NCI-H1092 treated with DMSO at 0.1 percent for 48 hours (cell line): Measurements from ENCODE around the gene IGFBP3.

Source experiments
- DNase-seq: peaks from one replicate; lab custom pipeline; 2025; lab: John Stamatoyannopoulos, UW

The IGFBP3 gene

DNA sequence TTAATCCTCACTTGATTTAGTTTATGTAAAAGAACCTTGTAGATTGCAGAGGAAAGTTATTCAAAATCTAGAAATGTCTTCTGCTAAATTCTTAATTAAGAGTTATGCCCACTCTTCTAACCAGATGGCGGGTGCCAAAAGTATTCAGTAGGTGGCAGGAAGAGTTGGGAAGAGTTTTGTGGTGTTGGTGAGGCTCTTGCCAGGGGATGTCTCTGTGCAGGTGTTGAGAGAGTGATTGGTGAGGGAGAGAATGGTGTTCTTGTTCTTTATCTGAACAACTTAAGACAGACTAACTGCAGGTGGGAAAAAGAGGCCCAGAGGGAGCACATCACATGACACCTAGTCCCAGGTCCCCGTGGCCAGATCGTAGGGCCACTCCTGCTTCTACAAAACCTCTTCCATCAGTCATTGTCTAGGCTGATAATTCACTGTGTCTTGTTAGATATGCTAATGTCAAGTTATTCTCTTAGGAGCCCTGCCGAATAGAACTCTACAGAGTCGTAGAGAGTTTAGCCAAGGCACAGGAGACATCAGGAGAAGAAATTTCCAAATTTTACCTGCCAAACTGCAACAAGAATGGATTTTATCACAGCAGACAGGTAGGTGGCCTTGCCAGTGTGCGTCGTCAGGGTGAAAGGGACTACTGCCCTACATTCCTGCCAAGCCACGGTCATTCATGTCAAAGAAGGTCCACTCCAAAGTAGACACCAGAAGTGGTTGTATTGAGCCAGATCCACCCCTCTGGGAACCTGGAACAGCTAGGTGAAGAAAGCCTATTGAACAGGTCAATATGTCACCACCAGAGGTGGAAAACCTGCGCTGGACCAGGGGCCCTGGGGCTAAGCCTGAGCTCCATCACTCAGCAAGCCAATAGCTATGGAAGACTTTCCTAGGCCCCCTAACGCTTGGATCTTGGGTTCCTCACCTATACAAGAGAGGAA is 29.3 kb downstream of the IGFBP3 start:
- DNase-seq: no peak

GRCh38 chr7:45890902-45891461 is 30.1 kb downstream of the IGFBP3 start:
- peak; percentile 49 for DNase-seq

DNA sequence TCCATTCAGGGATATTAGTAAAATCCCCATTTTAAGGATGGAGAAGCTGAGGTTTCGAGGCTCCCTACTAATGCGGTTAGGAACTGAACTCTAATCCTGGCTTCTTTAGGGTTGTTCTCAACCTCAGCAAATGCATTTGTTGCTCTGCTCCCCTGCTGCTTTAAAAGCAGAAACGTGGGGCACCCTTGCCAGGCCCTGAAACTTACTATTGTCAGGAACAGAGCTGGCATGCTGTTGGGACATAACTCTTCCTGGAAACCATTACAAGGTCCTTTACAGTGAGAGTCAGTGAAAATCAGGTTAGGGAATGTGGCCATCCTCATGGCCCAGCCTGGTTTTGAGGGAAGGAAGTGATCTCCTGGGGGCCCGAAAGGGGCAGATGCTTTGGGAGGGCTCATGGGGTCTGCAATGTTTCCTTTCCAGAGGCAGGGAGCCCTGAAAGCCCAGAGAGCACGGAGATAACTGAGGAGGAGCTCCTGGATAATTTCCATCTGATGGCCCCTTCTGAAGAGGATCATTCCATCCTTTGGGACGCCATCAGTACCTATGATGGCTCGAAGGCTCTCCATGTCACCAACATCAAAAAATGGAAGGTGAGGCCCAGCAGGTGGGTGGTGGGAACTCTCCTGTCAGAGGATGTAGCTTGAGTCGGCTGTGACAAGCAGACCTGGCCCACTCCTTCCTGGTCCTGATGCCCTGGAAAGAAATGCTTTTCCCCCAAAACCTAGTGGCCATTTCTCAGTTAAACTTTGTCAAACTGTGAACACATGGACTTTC is 30.8 kb downstream of the IGFBP3 start:
- no peak for DNase-seq

DNA sequence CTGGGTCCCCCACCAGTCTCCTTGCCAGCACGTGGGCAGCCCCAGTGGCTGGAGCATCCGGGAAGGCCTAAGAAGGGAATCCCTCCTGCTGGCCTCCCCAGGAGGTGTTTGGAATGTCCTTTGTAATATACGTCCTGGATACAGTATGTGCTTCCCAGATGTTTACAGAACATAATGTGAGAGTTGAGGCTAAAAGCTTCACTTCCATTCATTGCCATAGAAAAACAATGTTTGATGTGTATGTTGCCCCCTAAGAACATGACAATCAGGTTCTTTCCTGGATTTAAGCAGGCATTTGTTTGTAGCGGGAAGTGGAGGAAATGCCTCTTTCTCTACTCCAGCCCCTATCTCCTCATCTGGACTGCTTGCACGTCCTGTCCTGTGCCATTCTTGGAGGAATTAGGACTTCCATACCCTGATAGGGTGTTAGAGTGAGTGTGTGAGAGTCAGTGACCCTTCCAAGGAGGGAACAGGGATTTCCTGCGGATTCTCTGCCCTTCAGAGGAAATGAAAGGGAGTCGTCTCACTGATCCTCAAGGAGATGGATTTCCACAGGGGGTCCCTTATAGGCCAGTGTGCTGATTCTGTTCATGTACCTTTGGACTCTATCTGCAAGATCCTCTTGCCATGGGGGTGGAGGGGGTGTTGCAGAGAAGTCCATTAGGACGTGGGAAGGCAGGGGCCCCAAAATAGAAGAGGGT is 31.6 kb downstream of the IGFBP3 start:
- DNase-seq: no peak

GRCh38 chr7:45888993-45889366 is 32.1 kb downstream of the IGFBP3 start:
- DNase-seq: no peak

DNA sequence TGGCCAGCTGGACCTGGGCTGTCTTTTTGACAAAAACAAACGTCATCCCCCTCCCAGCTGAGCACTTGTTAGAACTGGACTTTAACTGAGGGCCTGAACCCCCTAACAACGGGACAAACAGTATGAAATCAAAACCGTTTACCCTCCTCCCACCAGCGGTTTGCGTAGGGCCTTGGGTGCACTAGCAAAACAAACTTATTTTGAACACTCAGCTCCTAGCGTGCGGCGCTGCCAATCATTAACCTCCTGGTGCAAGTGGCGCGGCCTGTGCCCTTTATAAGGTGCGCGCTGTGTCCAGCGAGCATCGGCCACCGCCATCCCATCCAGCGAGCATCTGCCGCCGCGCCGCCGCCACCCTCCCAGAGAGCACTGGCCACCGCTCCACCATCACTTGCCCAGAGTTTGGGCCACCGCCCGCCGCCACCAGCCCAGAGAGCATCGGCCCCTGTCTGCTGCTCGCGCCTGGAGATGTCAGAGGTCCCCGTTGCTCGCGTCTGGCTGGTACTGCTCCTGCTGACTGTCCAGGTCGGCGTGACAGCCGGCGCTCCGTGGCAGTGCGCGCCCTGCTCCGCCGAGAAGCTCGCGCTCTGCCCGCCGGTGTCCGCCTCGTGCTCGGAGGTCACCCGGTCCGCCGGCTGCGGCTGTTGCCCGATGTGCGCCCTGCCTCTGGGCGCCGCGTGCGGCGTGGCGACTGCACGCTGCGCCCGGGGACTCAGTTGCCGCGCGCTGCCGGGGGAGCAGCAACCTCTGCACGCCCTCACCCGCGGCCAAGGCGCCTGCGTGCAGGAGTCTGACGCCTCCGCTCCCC is 32.7 kb downstream of the IGFBP3 start, which contains the start of gene IGFBP1:
IGFBP1 (plus strand) TSS at position 304 of the 808 bp plus-strand sequence; CDS start at position 469, 165 bp downstream.
- DNase-seq: peak; percentile 40

DNA sequence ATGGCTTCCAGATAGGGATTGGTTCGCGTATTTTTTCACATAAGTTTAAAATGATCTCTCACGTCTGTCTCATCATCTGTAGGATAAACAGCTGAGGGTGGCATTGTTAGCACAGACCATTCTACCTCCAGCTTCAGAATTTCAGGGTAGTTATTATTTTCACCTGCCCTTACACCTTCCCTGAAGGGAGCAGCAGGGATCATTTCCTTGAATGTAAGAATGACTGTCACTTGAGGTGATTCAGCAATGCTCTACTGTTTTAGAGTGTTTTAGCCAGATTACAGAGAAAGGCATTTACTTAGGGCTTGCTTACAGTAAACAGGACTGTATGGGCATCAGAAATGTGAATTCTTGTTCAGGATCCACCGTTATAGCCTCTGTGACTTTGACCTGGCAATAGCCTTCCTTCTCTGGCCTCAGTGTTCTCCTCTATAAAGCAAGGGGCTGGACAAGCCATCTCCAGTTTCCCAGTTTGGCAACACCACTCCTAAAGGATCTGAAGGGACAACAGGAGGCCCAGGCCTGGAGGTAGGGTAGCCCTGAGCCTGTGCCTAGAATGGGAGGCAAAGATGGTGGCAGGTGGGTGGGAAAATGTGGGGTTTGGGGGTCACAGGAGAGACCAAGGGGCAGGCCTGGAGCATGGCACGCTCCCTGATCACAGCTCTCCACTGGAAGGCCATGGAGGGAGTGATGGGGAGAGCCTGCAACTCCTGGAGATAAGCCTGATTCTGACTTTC is 34.0 kb downstream of the IGFBP3 start:
- no peak for DNase-seq

- DNase-seq: no peak
These were observed 35.7 kb downstream of the IGFBP3 start for GRCh38 chr7:45885264-45885882.

GRCh38 chr7:45884136-45884535 is 36.9 kb downstream of the IGFBP3 start:
- no peak for DNase-seq

- DNase-seq: peak; percentile 82
These were observed 38.6 kb downstream of the IGFBP3 start for GRCh38 chr7:45882465-45882810.

DNA sequence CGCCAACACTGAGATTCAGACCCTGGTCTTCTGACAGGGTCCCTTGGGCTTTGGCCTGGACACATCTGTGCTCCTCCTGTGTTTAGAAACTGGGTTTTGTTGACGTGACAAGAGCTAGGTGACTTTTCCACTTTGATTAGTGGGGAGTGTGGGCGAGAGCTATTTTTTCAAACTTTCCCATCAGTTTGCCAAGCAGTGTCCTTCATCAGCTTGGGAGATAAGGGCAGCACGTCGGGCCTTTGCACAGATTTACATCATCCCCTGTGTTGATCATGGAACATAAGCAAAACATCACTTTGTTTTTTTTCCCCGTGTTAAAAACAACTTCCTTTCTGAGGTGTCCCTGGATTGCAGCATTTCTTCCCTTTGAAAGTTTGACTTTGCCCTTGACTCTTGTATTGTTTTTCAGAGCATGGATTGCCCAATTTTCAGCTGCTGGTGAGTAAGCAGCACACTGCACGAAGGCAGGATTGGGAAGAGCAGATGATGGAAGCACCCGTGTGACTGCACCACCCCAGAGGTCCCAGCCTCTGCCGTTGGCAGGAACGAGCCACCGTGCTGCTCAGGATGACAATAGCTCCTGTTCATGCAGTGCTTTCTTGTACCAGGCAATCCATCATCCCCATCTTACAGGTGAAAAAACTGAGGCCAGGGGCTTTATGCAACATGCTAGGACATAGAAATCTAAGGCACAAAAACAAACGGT is 39.2 kb downstream of the IGFBP3 start:
- no peak for DNase-seq

DNA sequence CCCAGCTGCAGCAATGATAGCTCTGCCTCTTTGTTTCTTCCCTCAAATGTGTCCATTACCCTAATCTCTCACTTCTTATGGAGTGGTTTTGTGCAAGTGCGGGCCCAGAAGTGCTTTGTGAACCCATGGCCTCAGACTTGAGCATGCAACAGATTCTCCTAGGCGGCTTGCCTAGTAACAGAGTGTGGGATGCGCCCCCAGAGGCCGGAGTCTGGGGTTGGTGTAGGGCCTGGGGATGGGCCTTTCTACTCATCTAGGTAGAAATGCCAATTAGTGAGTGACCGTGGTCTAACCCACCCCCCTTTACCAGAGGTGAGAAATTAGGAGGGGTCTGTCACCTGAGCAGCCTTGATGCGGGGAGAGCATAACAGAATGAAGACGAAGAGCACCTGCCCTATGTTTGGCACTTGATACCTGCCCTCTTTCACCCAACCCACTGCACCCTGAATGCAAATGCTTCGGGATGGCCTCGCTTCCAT is 39.8 kb downstream of the IGFBP3 start:
- no peak for DNase-seq

DNA sequence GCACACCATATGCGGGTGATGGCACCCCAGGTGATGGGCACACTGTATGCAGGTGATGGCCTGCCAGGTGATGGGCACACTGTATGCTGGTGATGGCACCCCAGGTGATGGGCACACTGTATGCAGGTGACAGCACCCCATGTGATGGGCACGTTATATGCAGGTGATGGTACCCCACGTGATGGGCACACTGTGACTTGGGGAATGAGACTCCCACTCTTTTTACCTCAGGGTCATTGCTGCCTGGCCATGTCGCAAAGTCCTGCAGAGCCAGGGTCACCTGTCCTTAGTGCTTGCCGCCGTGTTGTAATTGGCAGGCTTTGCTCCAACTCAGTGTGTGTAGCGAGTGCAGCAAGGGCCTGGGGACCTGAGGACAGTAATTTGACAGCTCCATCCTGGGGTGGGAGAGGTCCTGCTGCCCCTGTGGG is 40.6 kb downstream of the IGFBP3 start:
- no peak for DNase-seq

- no peak for DNase-seq
These were observed 42.5 kb downstream of the IGFBP3 start for GRCh38 chr7:45878457-45879144.

GRCh38 chr7:45876519-45876918 is 44.6 kb downstream of the IGFBP3 start:
- DNase-seq: no peak

DNA sequence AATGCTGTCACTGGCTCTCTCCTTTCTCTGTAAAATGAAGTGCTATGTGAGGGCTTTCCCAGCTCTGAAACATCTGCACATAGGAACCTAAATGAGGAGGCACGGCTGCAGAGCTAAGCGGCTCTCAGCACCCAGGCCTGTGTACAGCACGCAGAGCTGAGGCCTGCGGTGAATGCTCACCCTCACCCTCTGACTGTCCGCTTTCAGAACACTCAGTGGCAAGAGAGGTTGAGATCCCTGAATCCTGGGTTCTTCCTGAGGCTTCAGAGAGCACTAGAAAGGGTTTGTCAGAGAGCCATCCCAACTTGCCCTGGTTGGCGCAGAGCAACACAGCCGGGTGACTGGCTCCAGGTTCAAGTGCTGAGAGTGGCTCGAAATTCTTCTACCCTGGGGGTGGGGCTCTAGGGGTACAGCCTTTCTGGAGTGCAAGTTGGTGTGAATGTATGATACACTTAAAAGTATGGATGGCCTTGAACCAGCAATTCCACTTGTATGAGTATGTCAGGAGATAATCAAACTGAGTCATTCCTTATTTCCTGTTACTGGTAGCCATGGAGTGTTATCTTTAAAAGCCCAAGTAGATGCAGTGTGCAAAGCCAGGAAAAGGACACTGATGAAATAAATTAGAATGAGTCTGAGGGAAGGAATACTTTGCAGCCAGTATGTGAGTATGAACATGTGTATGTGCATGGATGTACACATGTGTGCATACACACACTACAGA is 46.5 kb downstream of the IGFBP3 start:
- DNase-seq: no peak

- DNase-seq: no peak
These were observed 47.7 kb downstream of the IGFBP3 start for GRCh38 chr7:45873355-45873754.

- no peak for DNase-seq
These were observed 48.1 kb downstream of the IGFBP3 start, which contains the start of gene CCDC201 for GRCh38 chr7:45873035-45873354. Gene CCDC201, minus strand, starts transcription at chr7:45873082. Its CDS starts 75 bp downstream, at chr7:45873007.
